Raji (cell line): ENCODE results near the gene DEXI.

Experiments
- POLR2A ChIP-seq: IDR thresholded peaks from 2 replicates; pipeline ENCODE4 v1.6.1; 2011; ENCODE audit warnings: low read depth, low read length, control low read depth; ENCODE audit not compliant: insufficient read depth

Gene DEXI

DNA sequence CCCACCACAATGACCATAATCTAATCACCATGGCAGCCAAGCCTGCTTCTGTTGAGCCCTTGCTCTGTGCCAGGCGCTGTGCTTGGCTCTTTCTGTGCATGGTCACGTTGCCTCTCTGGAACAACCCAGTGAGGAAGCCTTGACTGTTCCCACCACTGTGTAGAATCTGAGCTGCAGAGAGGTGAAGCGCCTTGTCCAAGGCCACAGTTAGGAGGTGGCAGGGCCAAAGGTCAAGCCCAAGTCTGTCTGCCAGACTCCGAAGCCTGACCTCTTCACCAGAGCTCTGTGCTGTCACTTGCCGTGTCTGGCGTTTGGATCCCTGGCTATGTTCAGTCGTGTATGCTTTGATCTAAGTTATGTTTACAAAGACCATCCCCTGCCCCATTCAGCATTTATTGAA, 12.6 kb upstream of the DEXI start:
- TF ChIP-seq POLR2A: no peak

DNA sequence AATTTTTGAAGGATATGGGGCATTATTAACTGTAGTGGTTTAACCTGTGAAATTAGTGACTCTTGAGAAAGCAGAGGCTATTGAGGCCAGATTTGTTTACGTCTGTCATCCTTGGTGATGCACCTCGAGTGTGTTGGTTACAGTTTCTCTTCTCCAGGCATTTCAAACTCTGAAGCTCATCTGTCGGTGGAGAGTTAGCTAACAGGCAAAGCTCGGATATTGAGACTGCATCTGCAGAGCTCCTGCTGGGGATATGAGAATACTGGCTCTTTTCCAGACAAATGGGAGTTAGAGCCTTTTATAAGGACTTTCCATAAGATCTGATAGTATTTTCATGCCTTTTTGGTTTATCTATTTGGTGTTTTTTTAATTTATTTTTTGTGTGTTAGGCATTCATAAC, 8.8 kb upstream of the DEXI start:
- no peak for TF ChIP-seq POLR2A

DNA sequence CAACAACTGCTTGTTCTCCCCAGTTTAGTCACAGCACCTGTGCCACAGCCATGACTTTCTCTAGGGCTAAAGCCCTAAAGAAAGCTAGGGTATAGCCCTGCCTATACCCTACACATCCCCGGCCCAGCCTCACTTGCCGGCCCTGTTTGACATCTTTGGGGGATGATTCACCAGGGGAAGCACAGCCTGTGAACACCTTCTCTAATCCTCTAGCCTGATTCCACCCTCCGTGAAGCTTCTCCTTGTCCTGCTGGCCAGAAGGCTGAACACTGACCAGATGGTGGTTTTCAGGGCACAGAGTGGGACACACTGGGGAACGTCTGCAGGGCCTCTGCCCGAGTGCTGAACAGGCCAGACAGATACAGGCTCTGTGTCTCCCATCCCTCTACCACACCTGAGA, 8.1 kb upstream of the DEXI start:
- TF ChIP-seq POLR2A: no peak

DNA sequence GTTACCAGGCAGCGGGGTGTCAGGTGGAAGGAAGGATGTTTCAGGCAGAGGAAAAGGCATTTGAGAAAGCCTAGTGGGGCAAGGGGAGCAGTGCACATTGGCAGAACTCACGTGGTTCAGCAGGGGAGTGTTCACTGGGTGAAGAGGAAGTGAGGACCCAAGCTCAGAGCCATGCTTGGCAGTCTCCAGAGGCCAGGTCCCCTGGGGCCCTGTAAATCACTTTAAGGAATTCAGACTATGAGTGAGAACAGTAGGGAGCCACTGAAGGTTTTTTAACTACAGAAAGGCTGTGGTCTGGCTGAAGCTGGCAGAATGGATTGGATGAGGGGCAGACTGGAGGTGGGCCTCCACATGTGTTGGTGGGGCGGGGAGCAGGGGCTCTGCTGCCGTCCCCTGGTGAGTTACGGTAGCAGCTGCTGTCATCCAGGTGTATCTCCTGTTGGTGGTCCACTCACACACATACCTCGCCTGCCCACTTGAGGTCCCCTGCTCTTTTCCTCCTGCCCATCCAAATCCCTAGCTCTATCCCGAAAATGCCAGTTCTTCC, 7.2 kb upstream of the DEXI start:
- peak; percentile 47; the same call in 1 of the 2 replicates for TF ChIP-seq POLR2A

DNA sequence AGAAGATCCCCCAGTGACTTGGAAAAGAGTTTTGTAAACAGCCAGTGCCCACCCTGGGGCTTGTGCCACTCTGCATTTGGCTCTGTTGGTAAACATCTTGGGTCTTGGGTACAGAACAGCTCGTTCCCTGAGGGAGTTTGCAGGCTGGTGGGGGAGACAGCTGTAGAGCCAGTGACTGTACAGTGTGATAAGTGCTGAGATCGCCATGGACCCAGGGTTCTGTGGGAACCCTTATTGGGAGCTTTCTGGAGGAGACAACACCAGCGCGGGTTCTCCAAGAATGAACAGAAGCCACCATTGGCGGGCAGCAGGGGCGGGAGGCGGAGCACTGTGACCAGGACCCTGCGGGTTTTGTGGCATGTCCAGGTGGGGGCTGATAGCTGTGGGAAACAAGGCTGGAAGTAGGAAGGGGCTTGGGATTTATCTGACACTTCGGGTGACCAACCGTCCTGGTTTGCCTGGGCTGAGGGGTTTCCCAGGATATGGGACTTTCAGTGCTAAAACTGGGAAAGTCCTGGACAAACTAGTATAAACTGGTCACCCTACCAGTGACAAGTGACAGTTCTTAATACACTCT, 5.0 kb upstream of the DEXI start:
- TF ChIP-seq POLR2A: no peak

- no peak for TF ChIP-seq POLR2A
These were observed 4.0 kb upstream of the DEXI start for GRCh38 chr16:10946308-10946707.

DNA sequence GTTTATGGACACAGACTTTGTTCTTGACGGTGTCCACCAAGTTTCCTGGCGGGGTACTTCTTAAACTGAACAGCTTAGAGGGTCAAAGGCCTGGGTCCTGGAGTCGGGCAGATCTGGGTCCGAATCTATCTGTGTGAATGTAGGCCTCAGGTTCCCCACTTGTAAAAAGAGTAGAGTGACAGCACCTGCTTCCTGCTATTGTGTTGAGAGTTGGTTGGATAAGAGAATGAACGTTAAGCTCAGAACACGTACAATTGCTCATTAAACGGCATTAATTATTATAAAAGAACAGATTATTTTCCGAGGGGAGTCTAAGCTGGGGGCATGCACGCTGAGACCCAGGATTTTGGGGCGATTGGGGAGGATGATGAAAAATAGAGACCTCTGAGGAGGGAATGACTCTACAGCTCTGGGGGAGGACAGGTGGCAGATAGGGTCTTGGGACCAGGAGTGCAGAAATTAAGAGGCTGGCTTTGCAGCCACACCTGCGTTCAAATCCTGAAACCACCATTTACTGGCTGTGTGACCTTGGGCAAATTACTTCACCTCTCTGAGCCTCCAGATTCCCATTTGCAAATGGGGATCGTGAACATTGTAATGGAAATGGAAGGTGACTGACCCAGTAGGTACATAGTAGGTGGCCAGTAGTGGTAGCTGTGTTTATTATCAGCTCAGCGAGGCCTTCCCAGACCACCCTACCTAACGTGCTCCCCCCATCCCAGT, 3.0 kb upstream of the DEXI start:
- TF ChIP-seq POLR2A: no peak

DNA sequence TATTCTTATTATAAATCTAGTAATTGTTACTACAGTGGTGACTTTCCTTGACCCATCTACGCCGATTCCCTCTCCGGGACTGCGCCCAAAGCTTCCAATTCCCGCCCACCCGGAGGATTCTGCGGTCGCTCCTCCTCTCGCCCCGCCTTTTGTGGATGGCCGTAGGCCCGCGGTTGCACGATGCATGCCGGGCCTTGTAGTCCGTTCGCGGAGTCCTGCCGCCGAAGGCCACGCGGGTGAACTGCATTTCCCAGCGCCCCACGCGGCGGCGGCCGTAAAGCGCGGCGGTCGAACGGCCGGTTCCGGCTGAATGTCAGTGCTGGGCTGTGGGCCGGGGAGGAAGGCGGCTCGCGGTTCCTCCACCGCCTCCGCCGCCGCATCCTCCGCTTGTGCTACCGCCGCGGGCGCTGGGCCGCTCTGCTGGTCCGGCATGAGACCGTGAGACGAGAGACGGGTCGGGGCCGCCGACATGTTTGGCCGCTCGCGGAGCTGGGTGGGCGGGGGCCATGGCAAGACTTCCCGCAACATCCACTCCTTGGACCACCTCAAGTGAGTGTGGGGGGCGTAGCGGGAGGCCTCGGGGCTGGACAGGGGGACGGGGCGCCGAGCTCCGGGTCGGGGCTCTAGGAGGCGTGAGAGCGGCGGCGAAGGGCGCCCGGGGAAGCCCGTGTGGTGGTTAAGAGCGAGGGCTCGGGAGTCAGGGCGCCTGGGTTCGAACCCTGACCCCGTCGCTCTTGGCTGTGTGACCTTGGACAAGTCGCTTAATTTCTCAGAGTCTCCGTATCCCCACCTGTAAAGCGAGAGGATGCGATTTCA, 2.2 kb upstream of the DEXI start, which contains the start of gene CLEC16A:
CLEC16A (plus strand) TSS at position 316 of the 816 bp plus-strand sequence; CDS start at position 470, 154 bp downstream.
- TF ChIP-seq POLR2A: peak; percentile 88

DNA sequence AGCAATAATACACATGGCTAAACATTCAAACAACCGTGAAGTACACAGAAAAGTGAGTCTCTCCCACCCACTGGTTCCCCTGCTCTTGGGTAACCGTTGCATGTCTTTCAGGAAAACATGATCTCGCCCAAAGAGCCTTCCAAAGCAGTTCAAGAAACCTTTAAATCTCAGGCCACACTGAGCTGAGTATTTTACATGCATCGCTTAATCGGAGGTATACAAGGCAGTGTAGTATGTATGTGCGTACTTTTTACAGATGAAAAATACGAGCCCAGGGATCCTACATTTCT, 741 bp upstream of the DEXI start:
- no peak for TF ChIP-seq POLR2A

GRCh38 chr16:10941127-10941933, 938 bp downstream of the DEXI start:
- no peak for TF ChIP-seq POLR2A

DNA sequence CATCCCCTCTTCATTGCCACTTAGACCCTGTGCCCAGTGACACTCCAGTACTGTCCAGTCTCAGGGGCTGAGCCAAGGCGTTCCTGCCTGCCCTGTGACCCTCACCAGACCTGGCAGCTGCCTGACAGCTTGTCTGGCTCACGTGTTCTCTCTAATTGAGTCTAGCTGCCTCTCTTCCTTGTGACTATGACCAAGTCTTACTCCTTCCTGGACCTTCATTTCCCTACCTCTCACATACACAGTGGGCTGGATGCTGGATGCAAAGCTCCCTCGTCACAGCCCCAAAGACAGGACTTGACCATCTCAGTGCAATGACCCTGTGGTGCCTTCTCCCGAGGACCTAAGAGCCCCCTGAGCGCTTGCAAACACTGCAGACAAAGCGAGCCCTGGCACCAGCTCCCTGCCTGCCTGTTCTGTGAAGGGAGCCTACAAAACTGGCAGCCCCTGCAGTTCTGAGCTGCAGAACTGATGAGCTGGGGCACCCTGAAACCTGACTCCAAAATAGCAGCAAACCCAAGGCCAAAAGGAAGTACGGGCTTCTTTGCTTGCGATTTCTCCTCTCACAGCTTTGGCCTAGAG, 1.7 kb downstream of the DEXI start:
- TF ChIP-seq POLR2A: 0 out of 2 replicates have a peak, but pooled peaks have one; percentile 22

DNA sequence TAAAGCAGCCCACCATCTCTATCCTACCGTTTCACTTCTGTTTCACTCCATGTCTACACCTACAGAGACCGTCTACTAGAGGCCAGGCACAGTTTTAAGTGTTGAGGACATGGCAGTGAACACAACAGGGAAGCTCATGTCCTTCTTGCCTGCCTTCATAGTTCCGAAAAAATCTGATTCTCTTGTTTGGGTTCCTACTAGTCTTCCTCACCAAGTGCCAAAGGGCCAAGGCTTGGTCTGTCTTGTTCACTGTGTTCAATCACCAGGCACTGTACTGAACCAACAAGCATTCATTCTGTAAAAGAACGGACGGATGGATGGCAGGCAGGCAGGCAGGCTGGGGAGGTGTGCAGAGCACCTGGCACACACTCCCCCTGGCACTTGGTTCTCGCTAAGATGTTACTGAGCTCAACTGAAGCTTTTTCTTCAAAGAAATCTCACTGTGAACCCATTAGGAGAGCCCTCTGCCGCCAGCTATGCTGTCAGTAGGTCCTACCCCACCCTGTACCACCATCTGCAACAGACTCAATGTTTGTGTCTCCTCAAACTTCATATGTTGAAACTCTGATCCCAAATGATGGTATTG, 2.5 kb downstream of the DEXI start:
- no peak for TF ChIP-seq POLR2A

DNA sequence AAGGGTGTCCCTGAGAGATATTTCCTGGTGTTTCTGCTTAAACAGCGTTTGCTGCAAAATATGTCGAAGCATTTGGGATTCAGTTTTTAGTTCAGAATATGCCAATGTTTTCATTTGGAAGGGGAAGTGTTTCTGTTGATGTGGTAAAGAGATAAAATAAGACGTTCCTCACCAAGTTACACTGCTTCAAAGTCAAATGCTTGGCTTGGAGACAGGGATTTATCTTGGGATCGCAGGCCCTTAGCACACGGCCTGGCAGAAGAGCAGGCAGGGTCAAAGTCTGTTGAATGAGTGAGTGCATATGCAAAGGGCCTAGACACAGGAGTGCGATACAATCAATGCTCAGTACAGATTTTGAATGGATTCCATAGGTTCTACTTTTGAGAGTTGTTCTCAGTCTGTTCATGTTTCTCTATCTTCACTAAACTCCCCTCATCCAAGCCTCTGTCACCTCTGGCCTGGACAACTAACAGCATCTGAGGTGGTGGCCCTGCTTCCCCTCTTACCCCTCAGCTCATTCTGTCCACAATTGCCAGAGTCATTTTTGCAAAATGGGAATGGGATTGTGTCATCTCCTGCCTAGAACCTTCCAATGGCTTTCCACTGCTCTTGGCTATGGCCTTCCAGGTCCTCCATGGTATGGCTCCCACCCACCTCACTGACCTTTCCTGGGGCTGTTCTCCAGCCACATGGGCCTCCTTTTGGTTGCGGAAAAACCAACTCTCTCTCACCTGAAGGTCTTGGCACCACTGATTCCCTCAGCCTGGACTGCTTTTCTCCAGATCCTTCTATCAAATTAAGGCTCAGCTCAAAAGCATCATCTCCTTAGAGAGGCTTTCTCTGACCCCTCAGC, 3.2 kb downstream of the DEXI start:
- no peak for TF ChIP-seq POLR2A
